HuH-7.5 (cell line): Measurements from ENCODE around the gene LINGO1.

Experiments
- DNase-seq: peaks from one replicate; pipeline ENCODE4 v3.0.0; 2011; ENCODE audit warnings: low spot score

Gene LINGO1

DNA sequence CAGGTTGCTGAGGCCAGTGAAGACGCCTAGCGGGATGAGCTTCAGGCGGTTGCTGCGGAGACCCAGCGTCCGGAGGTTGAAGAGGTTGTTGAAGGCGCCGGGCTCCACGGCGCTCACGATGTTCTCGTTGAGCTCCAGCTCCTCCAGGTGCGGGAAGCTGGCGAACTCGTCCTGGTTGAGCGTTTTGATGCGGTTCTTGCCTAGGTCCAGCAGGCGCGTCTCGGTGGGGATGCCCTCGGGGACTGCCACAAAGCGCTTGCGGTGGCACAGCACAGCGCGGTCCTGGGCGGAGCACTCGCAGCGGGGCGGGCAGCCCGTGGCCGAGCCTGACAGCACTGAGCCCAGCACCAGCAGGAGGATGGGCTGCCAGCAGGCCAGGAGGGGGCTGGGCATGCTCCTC is 17.2 kb downstream of the LINGO1 start:
- DNase-seq = no peak

DNA sequence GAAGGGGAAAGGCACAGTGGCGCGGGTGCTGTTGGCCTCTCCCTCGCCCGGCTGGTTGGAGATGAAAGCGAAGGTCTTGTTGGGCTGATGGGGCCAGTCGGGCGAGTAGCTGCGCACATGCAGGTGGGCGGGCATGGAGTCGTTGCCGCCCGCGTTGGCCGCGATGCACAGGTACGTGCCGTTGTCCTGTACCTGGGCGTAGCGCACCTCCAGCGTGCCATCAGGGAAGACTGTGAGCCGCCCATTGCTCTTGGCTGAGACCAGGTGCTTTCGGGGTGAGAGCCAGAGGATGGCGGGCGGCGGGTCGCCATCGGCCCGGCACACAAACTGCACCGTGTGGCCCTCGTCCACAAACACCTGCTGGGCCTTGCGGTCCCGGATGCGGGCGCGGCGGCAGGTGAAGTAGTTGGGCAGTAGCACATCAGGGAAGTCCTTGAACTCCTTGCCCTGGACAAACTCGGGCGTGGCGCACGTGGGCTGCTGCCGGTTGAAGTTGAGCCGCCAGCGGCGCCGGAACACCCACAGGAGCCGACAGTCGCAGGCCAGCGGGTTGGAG is 18.4 kb downstream of the LINGO1 start:
- DNase-seq = no peak

- DNase-seq = no peak
Observed at GRCh38 chr15:77613814-77614213, 18.9 kb downstream of the LINGO1 start.

GRCh38 chr15:77612958-77613601 is 19.6 kb downstream of the LINGO1 start:
- no peak for DNase-seq

DNA sequence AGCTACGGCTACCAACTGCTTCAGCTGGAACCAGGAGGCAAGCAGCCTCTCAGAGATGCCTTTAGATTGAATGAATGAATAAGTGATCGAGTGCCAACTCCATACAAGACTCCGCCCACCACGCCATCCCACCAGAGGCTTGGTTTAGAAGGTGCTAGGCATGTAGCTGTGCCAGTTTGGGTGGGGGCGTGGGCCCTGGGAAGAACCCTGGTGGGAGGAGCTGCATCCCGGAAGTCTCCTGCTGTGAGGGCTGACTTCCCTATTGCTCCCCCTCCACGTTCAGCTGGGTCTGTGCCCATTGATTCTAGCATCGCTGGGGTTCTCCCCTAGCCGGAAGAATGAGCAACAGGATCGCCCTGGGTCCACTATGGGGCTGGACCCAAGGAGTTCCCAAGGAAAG is 20.9 kb downstream of the LINGO1 start:
- DNase-seq = no peak

- no peak for DNase-seq
Observed at GRCh38 chr15:77610731-77611130, 22.0 kb downstream of the LINGO1 start.

DNA sequence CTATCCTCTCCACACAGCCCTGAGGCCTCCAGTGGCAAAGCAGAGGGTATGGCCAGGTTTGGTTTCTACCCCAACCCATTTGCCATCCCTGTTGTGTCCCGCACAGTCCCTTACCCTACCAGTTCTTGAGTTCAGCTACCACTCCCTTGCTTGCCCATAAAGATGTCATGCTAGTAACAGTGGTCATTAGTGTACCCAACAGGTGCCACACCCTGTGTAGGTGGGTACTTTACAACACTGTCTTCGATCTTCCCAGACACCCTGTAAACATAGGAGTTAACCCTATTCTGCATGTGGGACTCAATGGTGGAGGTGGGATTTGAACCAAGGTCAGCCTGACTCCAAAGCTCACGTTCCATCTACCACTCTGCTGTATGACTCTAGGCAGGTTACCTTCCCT is 23.2 kb downstream of the LINGO1 start:
- DNase-seq = no peak

- DNase-seq = no peak
Observed at GRCh38 chr15:77608774-77609173, 23.9 kb downstream of the LINGO1 start.

GRCh38 chr15:77607894-77608261 is 24.8 kb downstream of the LINGO1 start:
- DNase-seq = no peak

DNA sequence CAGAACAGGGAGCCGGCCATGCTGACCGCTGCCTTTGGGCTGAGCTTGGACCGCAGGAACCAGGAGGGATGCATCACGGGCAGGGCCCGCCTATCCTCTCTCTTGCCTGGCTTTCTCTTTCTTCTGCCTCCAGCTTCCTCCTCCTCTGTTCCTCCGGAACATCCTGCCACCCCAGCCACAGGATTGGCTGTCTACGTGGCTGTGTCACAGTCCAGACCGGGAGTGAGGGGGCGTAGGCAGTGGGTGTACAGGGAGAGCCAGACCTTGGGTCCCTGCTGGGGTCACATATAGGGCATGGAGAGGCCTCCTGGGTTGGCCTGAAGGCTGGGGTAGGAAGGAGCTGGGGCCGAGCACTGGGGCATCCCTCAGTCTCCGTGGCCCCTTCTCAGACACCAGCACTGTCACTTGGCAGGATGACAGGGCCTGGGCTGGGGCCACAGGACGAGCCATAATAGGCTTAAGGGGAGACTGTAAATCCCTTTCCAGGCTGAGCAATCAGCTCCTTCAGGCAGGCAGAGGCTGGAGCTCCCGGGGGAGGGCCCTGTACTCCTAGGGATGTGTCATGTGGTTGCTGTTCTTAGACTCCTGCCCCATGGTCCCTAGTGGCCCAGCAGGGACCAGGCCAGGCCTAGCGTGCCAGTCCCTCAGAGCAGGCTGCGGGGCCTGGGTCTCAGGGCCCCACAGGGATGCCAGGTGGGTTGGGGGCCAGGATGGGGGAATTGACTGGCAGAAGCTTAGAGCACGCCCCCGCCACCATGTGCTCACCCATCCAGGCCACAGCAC is 25.4 kb downstream of the LINGO1 start:
- no peak for DNase-seq

DNA sequence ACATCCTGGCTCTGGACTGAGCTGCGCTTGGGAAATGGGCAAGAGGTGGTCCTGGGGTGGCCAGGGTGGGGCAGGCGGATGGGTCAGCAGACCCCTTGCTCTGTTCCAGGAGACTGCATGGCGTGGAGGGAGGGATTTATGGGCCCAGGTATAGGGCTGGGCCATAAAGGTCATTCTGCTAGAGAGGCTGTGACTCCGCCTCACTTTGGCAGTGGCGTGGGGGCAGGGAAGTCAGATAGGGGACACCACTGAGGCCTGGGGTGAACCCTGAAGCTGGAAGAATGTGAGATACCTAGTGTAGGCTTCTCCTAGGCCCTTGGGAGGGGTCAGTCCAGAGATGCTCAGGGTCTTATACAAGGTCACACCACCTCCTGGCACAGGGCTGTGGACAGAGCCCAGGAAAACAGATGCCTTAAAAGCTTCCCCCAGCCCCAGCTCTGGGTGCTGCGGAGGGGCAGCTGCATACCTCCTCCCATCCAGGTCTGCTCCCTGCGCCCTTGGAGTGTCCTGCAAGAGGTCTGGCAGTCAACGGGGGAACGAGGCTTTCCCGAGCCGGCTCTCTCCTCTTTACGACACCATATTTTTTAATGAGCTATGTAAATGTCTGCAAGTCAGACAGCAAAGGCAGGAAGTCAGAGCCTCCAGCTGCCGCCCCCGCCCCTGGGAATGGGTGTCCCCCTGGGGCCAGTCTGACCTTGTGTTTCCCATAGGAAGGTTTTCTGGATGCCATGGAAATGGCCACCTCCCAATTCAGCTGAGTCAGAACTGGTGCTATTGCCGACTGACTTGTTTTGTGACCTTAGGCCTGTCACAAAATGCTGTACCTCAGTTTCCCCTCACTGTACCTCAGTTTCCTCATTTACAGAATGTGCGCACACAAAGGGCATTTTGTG is 26.3 kb downstream of the LINGO1 start:
- DNase-seq = no peak

GRCh38 chr15:77605547-77605946 is 27.2 kb downstream of the LINGO1 start:
- DNase-seq = no peak

- DNase-seq = no peak
Observed at GRCh38 chr15:77604973-77605372, 27.7 kb downstream of the LINGO1 start.

DNA sequence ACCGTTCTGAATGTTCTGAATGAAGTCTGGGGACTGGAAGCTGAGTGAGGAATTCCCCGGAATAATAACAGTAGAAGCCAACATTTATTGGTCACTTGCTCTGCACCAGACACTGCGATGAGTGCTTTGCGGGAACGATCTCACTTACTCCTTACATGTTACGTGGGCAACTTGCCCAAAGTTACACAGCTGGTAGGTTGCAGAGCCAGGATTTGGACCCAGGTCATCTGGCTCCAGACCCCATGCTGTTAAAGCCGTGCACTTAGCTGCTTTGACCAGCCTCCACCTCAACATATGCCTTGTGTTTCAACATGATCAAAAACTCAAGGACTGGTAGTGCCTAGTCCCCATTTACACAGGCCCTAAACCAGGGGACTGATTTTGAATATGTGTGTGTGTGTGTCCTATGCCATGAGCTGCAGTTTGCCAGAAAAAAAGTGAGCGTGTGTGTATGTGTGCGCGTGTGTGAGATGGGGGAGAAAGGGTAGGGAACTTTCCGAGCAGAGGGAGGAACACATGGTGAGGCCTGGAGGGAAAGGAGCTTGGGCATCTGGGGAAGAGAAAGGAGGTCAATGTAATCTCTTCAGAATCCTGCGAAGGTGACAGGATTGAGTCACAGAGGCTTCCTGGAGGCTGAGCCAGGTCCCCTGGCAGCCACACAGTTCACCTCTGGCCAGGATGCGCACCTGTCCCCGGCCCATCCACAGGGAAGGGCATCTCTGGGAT is 28.9 kb downstream of the LINGO1 start:
- DNase-seq = no peak

- no peak for DNase-seq
Observed at GRCh38 chr15:77602800-77603199, 29.9 kb downstream of the LINGO1 start.

DNA sequence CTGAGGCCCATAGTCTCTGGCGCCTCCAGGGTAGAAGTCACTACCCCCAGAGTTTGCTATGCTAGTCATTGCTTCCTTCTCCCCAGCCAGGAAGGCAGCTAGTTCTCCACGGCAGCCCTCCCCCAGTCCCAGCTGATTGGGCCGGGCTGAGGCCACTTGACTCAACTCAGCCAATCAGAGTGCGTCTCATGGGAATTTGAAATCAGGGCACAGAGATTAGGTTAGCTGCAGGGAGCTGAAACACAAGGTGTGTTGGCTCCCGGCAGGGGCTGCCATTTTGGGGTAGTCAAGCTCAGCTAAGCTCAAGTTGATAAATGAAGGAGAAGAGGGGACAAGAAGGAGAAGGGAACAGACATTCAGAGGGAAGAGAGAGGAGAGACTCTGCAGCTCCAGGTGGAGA is 32.8 kb downstream of the LINGO1 start:
- DNase-seq = no peak

DNA sequence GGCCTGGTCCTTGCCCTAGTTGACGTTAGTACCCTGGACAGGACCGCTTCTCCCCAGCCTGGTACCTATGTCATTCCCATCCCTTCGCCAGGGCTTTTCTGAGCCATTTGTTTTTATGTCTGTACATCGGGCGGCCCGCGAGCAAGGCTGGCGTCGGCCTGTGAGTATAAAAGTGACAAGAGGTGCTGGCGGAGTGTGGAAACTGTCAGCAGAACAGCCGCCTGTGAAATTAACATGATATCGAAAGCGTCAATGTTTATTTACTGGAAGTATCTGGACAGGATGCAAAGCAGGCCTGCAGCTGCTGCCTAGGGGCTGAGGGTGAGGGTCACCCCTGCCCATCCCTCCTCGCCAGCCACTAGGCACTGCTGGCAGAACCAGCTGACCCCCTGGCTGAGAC is 33.4 kb downstream of the LINGO1 start:
- no peak for DNase-seq

DNA sequence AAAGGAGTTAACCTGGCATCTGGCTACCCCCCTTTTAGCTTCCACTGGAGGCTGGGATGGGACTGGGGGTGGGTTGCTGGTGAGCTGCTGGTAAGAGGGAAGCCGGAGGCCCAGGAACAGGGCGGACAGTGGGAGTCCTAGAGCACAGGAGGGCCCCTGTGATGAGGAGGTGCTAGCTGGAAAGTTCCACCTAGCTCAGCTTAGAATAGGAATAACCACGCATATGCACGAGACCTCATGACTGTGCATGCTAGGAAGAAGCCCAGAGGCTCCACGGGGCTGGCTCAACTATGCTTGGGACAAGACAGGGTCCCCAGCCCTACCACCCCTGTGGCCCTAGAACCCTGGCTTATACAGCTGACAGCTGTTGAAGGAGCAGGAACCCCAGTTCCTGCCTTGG is 34.1 kb downstream of the LINGO1 start:
- DNase-seq = no peak

- DNase-seq = no peak
Observed at GRCh38 chr15:77597804-77598453, 34.8 kb downstream of the LINGO1 start.

DNA sequence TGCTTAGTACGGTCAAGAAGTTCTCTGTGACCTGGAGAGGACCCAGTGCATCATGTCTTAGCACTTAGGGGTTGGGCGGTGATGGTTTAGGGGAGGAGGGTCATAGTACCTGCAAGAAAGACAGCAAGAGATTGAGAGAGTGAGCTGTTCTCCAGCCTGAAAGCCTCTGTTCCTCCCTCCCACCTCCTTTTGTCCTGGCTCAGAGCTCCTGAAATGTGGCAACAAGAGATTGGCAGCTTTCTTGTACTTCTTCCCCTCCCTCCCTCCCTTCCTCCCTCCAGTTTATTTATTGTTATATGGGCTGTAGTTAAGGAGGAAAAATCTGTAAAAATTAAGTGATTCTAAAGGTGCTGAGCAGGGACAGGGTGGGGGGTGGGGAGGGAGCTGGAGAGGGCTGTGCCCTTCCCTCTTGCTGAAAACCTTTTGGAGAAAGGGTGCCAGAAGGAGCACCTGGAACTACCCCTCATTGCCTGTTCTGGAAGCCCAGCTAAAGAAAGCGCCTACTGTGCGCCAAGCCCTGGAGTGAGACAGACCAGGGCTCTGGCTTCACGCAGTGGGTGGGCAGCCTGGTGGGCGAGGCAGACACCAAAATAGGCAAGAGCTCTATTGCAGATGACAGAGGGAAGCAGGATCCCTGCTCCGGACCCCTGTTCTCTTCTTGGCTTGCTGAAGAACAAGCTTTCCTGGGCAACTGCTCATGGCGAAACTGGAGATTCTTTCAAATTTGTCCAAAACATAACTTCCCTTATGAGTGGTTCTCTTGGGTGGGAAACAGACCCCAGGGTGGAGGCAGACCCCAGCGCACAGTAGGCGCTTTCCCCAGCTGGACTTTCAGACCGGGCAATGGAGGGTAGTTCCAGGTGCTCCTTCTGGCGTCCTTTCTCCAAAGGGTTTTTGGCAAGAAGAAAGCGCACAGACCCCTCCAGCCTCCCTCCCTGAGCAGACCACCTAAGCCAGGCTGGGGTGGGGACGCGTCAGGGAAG is 35.6 kb downstream of the LINGO1 start:
- no peak for DNase-seq
